Neural progenitor cell (in vitro differentiated cells): Measurements from ENCODE around the gene MLKL. TPM values are rescaled to one million over a fixed set of nuclear protein-coding genes. Genes with fewer than 3 reads are reported as not detected.
A peak's percentile ranks its signal among the peaks of the same experiment; 100 is the strongest.
"Not testable (repeated sequence)": the region's sequence is repeated elsewhere in the genome, so short reads cannot be mapped to it uniquely, and the experiment has no call there.

Experiments used
- DNase-seq: peaks from one replicate; pipeline ENCODE4 v3.0.0-alpha.2; 2016; ENCODE audit warnings: low spot score
- H2AFZ ChIP-seq: fragments of 200-600 bp; sonication (generic); replicated peaks from 2 replicates; pipeline ENCODE4 v1.6.1; 2016; ENCODE audit warnings: antibody characterized with exemption
- H3F3A ChIP-seq: fragments of 200-600 bp; sonication (generic); 2 replicates; pipeline ENCODE4 v1.6.1; 2016; ENCODE audit warnings: antibody characterized with exemption, low read depth
- H3K27ac ChIP-seq: fragments of 200-600 bp; sonication (generic); 2 replicates; pipeline ENCODE4 v1.5.1; 2016; ENCODE audit warnings: mild to moderate bottlenecking
- H3K27me3 ChIP-seq: fragments of 200-600 bp; sonication (generic); 2 replicates; pipeline ENCODE4 v1.6.1; 2016; ENCODE audit warnings: mild to moderate bottlenecking, moderate library complexity
- H3K36me3 ChIP-seq: fragments of 200-600 bp; sonication (generic); 2 replicates; pipeline ENCODE4 v1.5.1; 2016
- H3K4me1 ChIP-seq: fragments of 200-600 bp; sonication (generic); 2 replicates; pipeline ENCODE4 v1.6.1; 2016; ENCODE audit warnings: mixed run types
- H3K4me2 ChIP-seq: fragments of 200-600 bp; sonication (generic); 2 replicates; pipeline ENCODE4 v1.6.1; 2016
- H3K4me3 ChIP-seq: fragments of 200-600 bp; sonication (generic); 2 replicates; pipeline ENCODE4 v1.5.1; 2016
- H3K79me2 ChIP-seq: fragments of 200-600 bp; sonication (generic); 2 replicates; pipeline ENCODE4 v1.6.1; 2016; ENCODE audit warnings: low read depth
- H3K9ac ChIP-seq: fragments of 200-600 bp; sonication (generic); 2 replicates; pipeline ENCODE4 v1.6.1; 2016
- H3K9me3 ChIP-seq: fragments of 200-600 bp; sonication (generic); 2 replicates; pipeline ENCODE4 v1.5.1; 2016; ENCODE audit warnings: low read depth
- H4K20me1 ChIP-seq: fragments of 200-600 bp; sonication (generic); 2 replicates; pipeline ENCODE4 v1.6.1; 2016; ENCODE audit warnings: low read depth
- H3K27ac Mint-ChIP-seq: 3 replicates; pipeline ENCODE4 v1.8.0; 2021; ENCODE audit warnings: mixed read lengths
- H3K27me3 Mint-ChIP-seq: 2 replicates; pipeline ENCODE4 v1.8.0; 2022; ENCODE audit warnings: low read depth, mild to moderate bottlenecking, inconsistent platforms, moderate library complexity, mixed read lengths; ENCODE audit not compliant: insufficient read depth
- H3K36me3 Mint-ChIP-seq: 3 replicates; pipeline ENCODE4 v1.8.0; 2021; ENCODE audit warnings: mixed read lengths
- H3K4me1 Mint-ChIP-seq: 3 replicates; pipeline ENCODE4 v1.8.0; 2021; ENCODE audit warnings: mixed read lengths
- H3K4me3 Mint-ChIP-seq: 3 replicates; pipeline ENCODE4 v1.8.0; 2021; ENCODE audit warnings: mild to moderate bottlenecking, moderate library complexity, mixed read lengths
- H3K9me3 Mint-ChIP-seq: 3 replicates; pipeline ENCODE4 v1.8.0; 2020; ENCODE audit warnings: mixed read lengths
- CTCF ChIP-seq: fragments of 200-600 bp; sonication (generic); IDR thresholded peaks from 2 replicates; pipeline ENCODE4 v1.5.1; 2017; ENCODE audit warnings: antibody characterized with exemption, mild to moderate bottlenecking
- EZH2 ChIP-seq: fragments of 200-600 bp; sonication (generic); IDR thresholded peaks from 2 replicates; pipeline ENCODE4 v1.6.1; 2017; ENCODE audit warnings: antibody characterized with exemption, mild to moderate bottlenecking, moderate library complexity
- EZH2phosphoT487 ChIP-seq: fragments of 200-600 bp; sonication (generic); IDR thresholded peaks from 2 replicates; pipeline ENCODE4 v1.6.1; 2017; ENCODE audit warnings: antibody characterized with exemption
- total RNA-seq: library from RNA; depleted of rRNA; stranded (reverse); fragments of >200 nt; gene quantifications from 2 replicates; pipeline ENCODE4 v1.2.3, GENCODE V29; 2015; ENCODE audit warnings: low replicate concordance

The MLKL gene
- total RNA-seq, 1 donor from 2014 or later, result 0.04 TPM

- Mint-ChIP-seq H3K9me3 (no peaks in the 10 kb centered on the region), H3K36me3 (no peaks in the 10 kb centered on the region), H3K4me1 (peaks cover 4% of the 10 kb centered on the region), H3K4me3 (no peak overlapping the region), H3K27me3 (peaks cover 4% of the 10 kb centered on the region), H3K27ac (no peak overlapping the region)
- no peaks in the 10 kb centered on the region for H3K27me3 ChIP-seq
- H3K4me3 ChIP-seq, result no peak overlapping the region
- peak; percentile 10 for TF ChIP-seq CTCF
- no peak for TF ChIP-seq EZH2
- H3K79me2 ChIP-seq, result no peaks in the 10 kb centered on the region
- no peak overlapping the region for H2AFZ ChIP-seq
- H3K4me1 ChIP-seq, result no peaks in the 10 kb centered on the region
- no peak for DNase-seq
- no peak overlapping the region for H3K27ac ChIP-seq
- no peaks in the 10 kb centered on the region for H3F3A ChIP-seq
- no peaks in the 10 kb centered on the region for H3K9me3 ChIP-seq
- no peak overlapping the region for H3K9ac ChIP-seq
- no peak overlapping the region for H3K4me2 ChIP-seq
- H4K20me1 ChIP-seq, result no peaks in the 10 kb centered on the region
- no peaks in the 10 kb centered on the region for H3K36me3 ChIP-seq
Observed at GRCh38 chr16:74677868-74678267, 22.8 kb downstream of the MLKL start.

GRCh38 chr16:74673876-74674275, 26.8 kb downstream of the MLKL start:
- H3K9me3 Mint-ChIP-seq, result peaks cover 4% of the 10 kb centered on the region
- DNase-seq, result no peak
- H3K27me3 ChIP-seq, result no peaks in the 10 kb centered on the region
- no peaks in the 10 kb centered on the region for H3K79me2 ChIP-seq
- H3K4me1 ChIP-seq, result no peaks in the 10 kb centered on the region
- H3K36me3 ChIP-seq, result no peaks in the 10 kb centered on the region
- peaks cover 2% of the 10 kb centered on the region for H3K27me3 Mint-ChIP-seq
- H3K9me3 ChIP-seq, result no peaks in the 10 kb centered on the region
- H3K4me3 Mint-ChIP-seq, result no peak overlapping the region
- no peaks in the 10 kb centered on the region for H3K4me1 Mint-ChIP-seq
- no peaks in the 10 kb centered on the region for H4K20me1 ChIP-seq
- no peak overlapping the region for H3K9ac ChIP-seq
- H3K4me2 ChIP-seq, result no peak overlapping the region
- no peak overlapping the region for H3K4me3 ChIP-seq
- no peak for TF ChIP-seq CTCF
- TF ChIP-seq EZH2, result no peak
- TF ChIP-seq EZH2phosphoT487, result no peak
- H2AFZ ChIP-seq, result no peak overlapping the region
- H3K27ac Mint-ChIP-seq, result no peak overlapping the region
- no peaks in the 10 kb centered on the region for H3F3A ChIP-seq
- H3K27ac ChIP-seq, result no peak overlapping the region
- no peaks in the 10 kb centered on the region for H3K36me3 Mint-ChIP-seq

GRCh38 chr16:74668877-74669276, 31.8 kb downstream of the MLKL start:
- not testable (repeated sequence) for H3K9me3 ChIP-seq, DNase-seq, H3F3A ChIP-seq, H3K27me3 Mint-ChIP-seq, H4K20me1 ChIP-seq, H3K4me1 Mint-ChIP-seq, H3K4me2 ChIP-seq, H3K4me3 ChIP-seq, H3K4me1 ChIP-seq, H3K27me3 ChIP-seq, H3K27ac ChIP-seq, H3K27ac Mint-ChIP-seq, H3K36me3 ChIP-seq, H2AFZ ChIP-seq, H3K4me3 Mint-ChIP-seq, H3K9ac ChIP-seq
- H3K79me2 ChIP-seq, result peaks cover 28% of the 10 kb centered on the region
- Mint-ChIP-seq H3K36me3 (peaks cover 12% of the 10 kb centered on the region), H3K9me3 (peaks cover 18% of the 10 kb centered on the region)

GRCh38 chr16:74667255-74667700, 33.4 kb downstream of the MLKL start:
- Mint-ChIP-seq H3K9me3 (peaks cover 18% of the 10 kb centered on the region), H3K27ac (peak overlapping the region; percentile 98), H3K27me3 (peaks cover 8% of the 10 kb centered on the region), H3K4me3 (peak overlapping the region; percentile 100), H3K4me1 (peaks cover 11% of the 10 kb centered on the region), H3K36me3 (peaks cover 23% of the 10 kb centered on the region)
- H3F3A ChIP-seq, result no peaks in the 10 kb centered on the region
- peak overlapping the region; percentile 87 for H3K4me2 ChIP-seq
- H3K79me2 ChIP-seq, result peaks cover 44% of the 10 kb centered on the region
- TF ChIP-seq EZH2, result peak; percentile 16
- TF ChIP-seq CTCF, result no peak
- TF ChIP-seq EZH2phosphoT487, result no peak
- H2AFZ ChIP-seq, result peak overlapping the region; percentile 98
- no peaks in the 10 kb centered on the region for H3K4me1 ChIP-seq
- H3K36me3 ChIP-seq, result peaks cover 9% of the 10 kb centered on the region
- peaks cover 9% of the 10 kb centered on the region for H3K27me3 ChIP-seq
- peaks cover 11% of the 10 kb centered on the region for H4K20me1 ChIP-seq
- no peak overlapping the region for H3K27ac ChIP-seq
- peak; percentile 79 for DNase-seq
- H3K4me3 ChIP-seq, result peak overlapping the region; percentile 81
- H3K9me3 ChIP-seq, result no peaks in the 10 kb centered on the region
- H3K9ac ChIP-seq, result no peak overlapping the region
